Suprapubic skin (tissue), 4 donors: ENCODE results near the gene ALDH1L1. TPM values are rescaled to one million over a fixed set of nuclear protein-coding genes. Genes with fewer than 3 reads are reported as not detected.

ENCODE experiments used
- DNase-seq, 2 donors: peaks; one replicate each; pipeline ENCODE4 v3.0.0-alpha.2; 2019; ENCODE audit warnings: low spot score in 2 of 2
- H3K27ac ChIP-seq: fragments of 200-600 bp; sonication (generic); one replicate; pipeline ENCODE4 v1.5.1; 2019
- H3K27me3 ChIP-seq: fragments of 200-600 bp; sonication (generic); one replicate; pipeline ENCODE4 v1.5.1; 2019
- H3K36me3 ChIP-seq: fragments of 200-600 bp; sonication (generic); one replicate; pipeline ENCODE4 v1.5.1; 2019
- H3K4me1 ChIP-seq: fragments of 200-600 bp; sonication (generic); one replicate; pipeline ENCODE4 v1.5.1; 2019
- H3K4me3 ChIP-seq: fragments of 200-600 bp; sonication (generic); one replicate; pipeline ENCODE4 v1.5.1; 2019; ENCODE audit warnings: mild to moderate bottlenecking
- H3K9me3 ChIP-seq: fragments of 200-600 bp; sonication (generic); one replicate; pipeline ENCODE4 v1.5.1; 2019
- EP300 ChIP-seq: sonication (generic); formaldehyde crosslinking; IDR thresholded peaks from one replicate; pipeline ENCODE4 v1.6.1; 2017; ENCODE audit warnings: antibody characterized with exemption
- POLR2A ChIP-seq, 2 donors: fragments of 450-650 bp; IDR thresholded peaks; one replicate each; pipeline ENCODE4 v1.6.1; 2017; ENCODE audit warnings: antibody characterized with exemption in 2 of 2, mild to moderate bottlenecking in 2 of 2, moderate library complexity in 2 of 2
- POLR2AphosphoS5 ChIP-seq, 3 donors: sonication (generic); formaldehyde crosslinking; IDR thresholded peaks; one replicate each; pipeline ENCODE4 v1.6.1; 2017; ENCODE audit warnings: antibody characterized with exemption in 3 of 3
- WGBS: methylation state at CpG from one replicate; pipeline ENCODE4 v1.1.5; 2018; 5-methylcytosine and 5-hydroxymethylcytosine counted together
- total RNA-seq, 4 donors: library from RNA; depleted of rRNA; stranded (reverse); fragments of >200 nt; gene quantifications; one replicate each; pipeline ENCODE4 v1.1.0, GENCODE V29; 2016
- TF ChIP-seq, protein P1 (sequence below), 2 donors: fragments of 200-600 bp in 1 of 2; fragments of 450-650 bp in 1 of 2; sonication (generic) in 1 of 2; IDR thresholded peaks; one replicate each; pipeline ENCODE4 v1.5.1; 2016 to 2019; ENCODE audit warnings: antibody characterized with exemption in 2 of 2, mild to moderate bottlenecking in 1 of 2, moderate library complexity in 1 of 2

Gene ALDH1L1
- total RNA-seq, 4 donors from 2014 or later: 5.1 to 8.5 (median 7.4) TPM

DNA sequence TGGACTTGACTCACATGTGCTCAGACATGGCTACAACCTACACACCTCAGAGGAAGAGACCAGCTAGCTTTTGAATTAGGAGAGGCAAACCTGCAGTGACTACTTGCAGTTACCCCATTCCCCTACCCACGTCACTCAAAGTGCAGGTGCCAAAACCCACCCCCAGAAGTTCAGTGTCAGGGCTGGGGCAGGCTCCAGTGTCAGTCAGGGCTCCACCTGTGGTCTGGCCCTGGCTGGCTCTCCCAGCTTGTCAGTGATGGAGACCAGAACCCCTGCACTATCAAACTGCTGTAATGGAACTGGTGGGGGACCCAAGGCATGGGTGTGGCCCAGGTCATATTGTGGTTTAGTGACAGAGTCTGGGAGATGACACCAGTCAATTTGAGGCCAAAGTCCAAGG lies 63.9 kb downstream of the ALDH1L1 start:
- DNase-seq: peak; percentile 42 to 66
- Histone ChIP-seq H3K36me3 (no peaks in the 10 kb centered on the region), H3K4me3 (no peak overlapping the region), H3K9me3 (no peaks in the 10 kb centered on the region), H3K27ac (no peak overlapping the region), H3K4me1 (no peaks in the 10 kb centered on the region), H3K27me3 (no peaks in the 10 kb centered on the region)
- WGBS: 89% methylated on average over 1 of the region's 1 CpG
- no peak for TF ChIP-seq POLR2A (IDR thresholded peaks at IDR 0.05)
- TF ChIP-seq EP300: no peak
- TF ChIP-seq POLR2AphosphoS5 (IDR thresholded peaks at IDR 0.05): no peak

DNA sequence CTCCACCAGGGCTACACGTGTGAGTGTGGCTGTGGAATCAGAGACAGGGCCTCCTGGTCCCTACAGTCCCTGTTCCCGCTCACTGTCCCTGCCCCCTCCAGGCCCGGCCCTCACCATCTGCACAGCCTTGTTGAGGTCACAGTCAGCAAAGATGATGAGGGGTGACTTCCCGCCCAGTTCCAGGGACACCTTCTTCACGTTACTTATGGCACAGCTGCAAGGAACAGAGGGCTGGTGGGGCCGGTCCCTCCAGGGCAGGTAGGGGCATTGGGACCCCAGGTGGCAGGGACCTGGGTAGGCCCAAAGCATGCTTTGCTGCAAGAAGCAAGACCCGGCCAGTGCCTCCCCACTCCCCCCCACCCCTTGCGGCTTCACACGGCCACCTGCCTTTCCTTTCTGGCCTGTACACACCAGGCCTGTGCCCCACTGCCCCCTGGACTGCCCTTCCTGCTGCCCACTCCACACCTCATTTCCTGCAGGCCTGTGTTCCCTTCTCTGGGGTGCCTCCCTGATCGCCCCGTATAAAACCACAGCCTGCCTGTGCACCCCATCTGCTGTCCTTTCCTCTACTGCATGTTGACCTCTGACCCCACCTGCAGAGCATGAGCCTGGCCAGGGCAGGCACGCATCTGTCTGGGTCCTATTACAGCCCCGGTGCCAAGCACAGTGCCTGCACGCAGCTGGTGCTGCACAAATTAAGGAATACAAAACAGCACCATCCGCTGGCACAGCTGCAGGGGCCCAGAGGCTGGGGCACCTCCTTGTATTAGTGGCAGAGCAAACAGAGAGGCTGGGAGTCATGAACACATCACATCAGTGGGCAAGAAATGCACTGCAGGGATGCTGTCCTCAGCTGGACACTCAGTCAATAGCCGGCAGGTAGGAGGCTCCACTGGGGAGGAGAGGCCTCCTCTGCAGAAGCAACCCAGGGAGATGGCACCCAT lies 65.7 kb downstream of the ALDH1L1 start:
- no peaks in the 10 kb centered on the region for H3K9me3 ChIP-seq
- WGBS: 94% methylated on average over 11 of the region's 16 CpGs
- no peak overlapping the region for H3K4me3 ChIP-seq
- H3K36me3 ChIP-seq: no peaks in the 10 kb centered on the region
- TF ChIP-seq, protein P1, sequence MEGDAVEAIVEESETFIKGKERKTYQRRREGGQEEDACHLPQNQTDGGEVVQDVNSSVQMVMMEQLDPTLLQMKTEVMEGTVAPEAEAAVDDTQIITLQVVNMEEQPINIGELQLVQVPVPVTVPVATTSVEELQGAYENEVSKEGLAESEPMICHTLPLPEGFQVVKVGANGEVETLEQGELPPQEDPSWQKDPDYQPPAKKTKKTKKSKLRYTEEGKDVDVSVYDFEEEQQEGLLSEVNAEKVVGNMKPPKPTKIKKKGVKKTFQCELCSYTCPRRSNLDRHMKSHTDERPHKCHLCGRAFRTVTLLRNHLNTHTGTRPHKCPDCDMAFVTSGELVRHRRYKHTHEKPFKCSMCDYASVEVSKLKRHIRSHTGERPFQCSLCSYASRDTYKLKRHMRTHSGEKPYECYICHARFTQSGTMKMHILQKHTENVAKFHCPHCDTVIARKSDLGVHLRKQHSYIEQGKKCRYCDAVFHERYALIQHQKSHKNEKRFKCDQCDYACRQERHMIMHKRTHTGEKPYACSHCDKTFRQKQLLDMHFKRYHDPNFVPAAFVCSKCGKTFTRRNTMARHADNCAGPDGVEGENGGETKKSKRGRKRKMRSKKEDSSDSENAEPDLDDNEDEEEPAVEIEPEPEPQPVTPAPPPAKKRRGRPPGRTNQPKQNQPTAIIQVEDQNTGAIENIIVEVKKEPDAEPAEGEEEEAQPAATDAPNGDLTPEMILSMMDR (IDR thresholded peaks at IDR 0.05): no peak
- TF ChIP-seq POLR2A (IDR thresholded peaks at IDR 0.05) (no peak), EP300 (no peak), POLR2AphosphoS5 (IDR thresholded peaks at IDR 0.05) (no peak)
- no peak overlapping the region for H3K27ac ChIP-seq
- H3K27me3 ChIP-seq: no peaks in the 10 kb centered on the region
- DNase-seq: peak in 1 of 2 donors; percentile 51
- H3K4me1 ChIP-seq: no peaks in the 10 kb centered on the region

DNA sequence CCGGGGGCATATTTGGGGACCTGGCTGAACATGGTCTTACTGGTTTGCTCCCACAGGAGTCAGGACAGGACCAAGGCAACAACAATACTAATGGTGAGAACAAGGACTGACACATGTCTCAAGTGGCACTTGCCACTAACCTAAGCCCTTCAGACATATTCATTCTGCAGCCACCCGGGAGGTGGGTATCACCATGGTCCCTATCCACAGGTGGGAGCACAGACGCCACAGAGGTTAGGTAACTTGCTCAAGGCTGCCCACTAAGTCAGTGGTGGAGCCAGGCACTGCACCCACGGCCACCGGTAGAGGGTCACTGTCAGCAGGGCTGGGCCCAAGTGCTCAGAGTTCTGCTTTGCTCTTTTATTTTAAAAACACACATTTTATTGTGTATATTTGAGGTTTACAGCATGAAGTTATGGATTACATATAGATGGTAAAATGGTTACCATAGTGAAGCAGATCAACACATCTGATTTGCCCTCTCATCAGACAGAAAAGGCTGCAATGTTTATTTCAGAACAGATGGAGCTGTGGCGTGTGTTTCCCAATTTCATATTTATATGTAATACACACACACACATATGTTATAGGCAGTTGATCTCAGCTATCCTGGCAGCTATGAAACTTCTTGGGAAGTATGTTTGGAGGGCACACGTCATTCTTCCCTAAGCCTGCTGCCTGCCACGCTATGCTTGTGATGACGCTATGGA lies 66.5 kb downstream of the ALDH1L1 start:
- Histone ChIP-seq H3K36me3 (no peaks in the 10 kb centered on the region), H3K4me1 (no peaks in the 10 kb centered on the region), H3K27me3 (no peaks in the 10 kb centered on the region), H3K9me3 (no peaks in the 10 kb centered on the region), H3K27ac (no peak overlapping the region), H3K4me3 (no peak overlapping the region)
- peak in 1 of 2 donors; percentile 21 for DNase-seq
- TF ChIP-seq, protein P1 (IDR thresholded peaks at IDR 0.05): peak in 1 of 2 donors; percentile 26
- TF ChIP-seq POLR2AphosphoS5 (IDR thresholded peaks at IDR 0.05): no peak
- WGBS: 80% methylated on average over 8 of the region's 9 CpGs

DNA sequence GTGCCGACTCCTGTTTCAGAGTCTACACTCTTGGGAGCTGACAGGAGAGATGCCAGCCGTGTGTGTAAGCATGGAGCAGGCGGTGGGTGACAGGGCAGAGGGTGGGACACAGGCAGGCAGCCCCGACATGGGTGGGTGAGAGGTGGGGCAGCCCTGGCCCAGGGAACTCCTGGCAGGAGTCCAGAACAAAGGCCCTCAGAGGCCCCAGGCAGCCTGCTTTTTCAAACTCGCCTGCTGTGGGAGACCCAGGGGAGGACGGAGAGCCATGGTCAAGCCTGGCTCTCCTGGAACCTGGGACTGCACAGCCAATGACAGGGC lies 67.2 kb downstream of the ALDH1L1 start:
- 86% methylated on average over 4 of the region's 6 CpGs for WGBS
- H3K9me3 ChIP-seq: no peaks in the 10 kb centered on the region
- no peak overlapping the region for H3K27ac ChIP-seq
- H3K4me3 ChIP-seq: no peak overlapping the region
- no peak for TF ChIP-seq POLR2A (IDR thresholded peaks at IDR 0.05)
- TF ChIP-seq POLR2AphosphoS5 (IDR thresholded peaks at IDR 0.05): no peak
- TF ChIP-seq, protein P1 (IDR thresholded peaks at IDR 0.05): no peak
- TF ChIP-seq EP300: no peak
- H3K4me1 ChIP-seq: no peaks in the 10 kb centered on the region
- H3K36me3 ChIP-seq: no peaks in the 10 kb centered on the region
- peak in 1 of 2 donors; percentile 64 for DNase-seq
- H3K27me3 ChIP-seq: no peaks in the 10 kb centered on the region

DNA sequence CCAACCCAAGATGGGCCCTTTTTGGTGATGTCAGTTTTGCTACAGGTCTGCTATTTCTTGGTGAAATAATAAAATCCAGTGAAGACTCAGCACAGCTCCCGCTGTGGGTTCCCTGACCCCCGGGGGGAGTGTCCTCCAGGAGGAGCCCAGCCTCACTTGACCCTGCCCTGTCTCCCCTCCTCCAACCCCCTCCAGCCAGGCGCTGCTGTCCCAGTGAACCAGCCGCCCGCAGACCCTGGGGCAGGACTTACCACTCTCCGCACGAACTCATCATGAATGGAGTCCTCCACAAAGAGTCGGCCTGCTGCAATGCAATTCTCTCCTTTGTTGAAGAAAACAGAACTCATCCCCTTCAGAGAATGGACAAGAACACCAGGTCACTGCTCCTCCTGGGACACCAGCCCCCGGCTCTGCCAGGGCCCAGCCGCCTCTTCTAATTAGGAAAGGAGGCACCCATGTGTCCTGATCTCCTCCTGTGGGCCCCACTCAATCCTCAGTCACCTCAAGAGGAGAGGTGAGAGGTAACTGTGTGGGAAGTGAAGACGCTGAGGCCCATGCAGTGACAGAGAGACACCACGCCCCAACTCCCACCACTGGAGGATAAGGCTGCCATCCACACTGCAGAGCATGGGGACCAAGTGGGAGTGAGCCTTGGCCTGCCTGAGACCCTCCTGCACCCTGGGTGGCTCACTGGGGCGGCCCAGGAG lies 67.7 kb downstream of the ALDH1L1 start:
- Histone ChIP-seq H3K4me1 (no peaks in the 10 kb centered on the region), H3K27ac (no peak overlapping the region), H3K27me3 (no peaks in the 10 kb centered on the region), H3K4me3 (no peak overlapping the region), H3K9me3 (no peaks in the 10 kb centered on the region), H3K36me3 (no peaks in the 10 kb centered on the region)
- no peak for TF ChIP-seq POLR2AphosphoS5 (IDR thresholded peaks at IDR 0.05)
- TF ChIP-seq EP300: no peak
- no peak for TF ChIP-seq POLR2A (IDR thresholded peaks at IDR 0.05)
- TF ChIP-seq, protein P1 (IDR thresholded peaks at IDR 0.05): no peak
- WGBS: 95% methylated on average over 11 of the region's 13 CpGs
- peak; percentile 48 to 77 for DNase-seq
